IMR-90 (cell line): ENCODE measurements around the gene NSD2. TPM values are rescaled to one million over a fixed set of nuclear protein-coding genes. Genes with fewer than 3 reads are reported as not detected.

Experiments
- ATAC-seq: fragments of 200-7000 bp; cut with Tn5 transposase; 2 replicates; pipeline ENCODE4 v1.9.1; 2020; ENCODE audit warnings: low read depth, mild to moderate bottlenecking, moderate library complexity
- BruUV-seq: library from RNA; stranded (reverse); fragments of 400-500 nt; replicated peaks from 2 replicates; lab custom pipeline; 2021; lab: Mats Ljungman, UMichigan
- CTCF ChIA-PET: fragments of 300-600 bp; formaldehyde crosslinking; extraction: SDS; loops from one replicate; lab custom pipeline; 2021; ENCODE audit warnings: antibody characterized with exemption; lab: Yijun Ruan, JAX
- POLR2A ChIA-PET: fragments of 300-600 bp; sonication (Branson Sonifier 250); formaldehyde crosslinking; loops from one replicate; lab custom pipeline; 2022; ENCODE audit warnings: antibody characterized with exemption; ENCODE audit not compliant: unreplicated experiment; lab: Charles Lee
- DNase-seq: peaks from one replicate; pipeline ENCODE4 v3.0.0; 2013
- H2AFZ ChIP-seq: replicated peaks from 2 replicates; pipeline ENCODE3; 2013; ENCODE audit warnings: low read length, mild to moderate bottlenecking; ENCODE audit not compliant: poor library complexity
- H2AK5ac ChIP-seq: 2 replicates; pipeline ENCODE4 v1.6.1; 2013; ENCODE audit warnings: low read depth, low read length, inconsistent platforms
- H2AK9ac ChIP-seq: replicated peaks from 2 replicates; pipeline ENCODE3; 2013; ENCODE audit warnings: mild to moderate bottlenecking, low read depth, low read length, moderate library complexity; ENCODE audit not compliant: poor library complexity
- H2BK120ac ChIP-seq: 2 replicates; pipeline ENCODE4 v1.6.1; 2013; ENCODE audit warnings: low read depth, low read length, inconsistent platforms
- H2BK15ac ChIP-seq: 3 replicates; pipeline ENCODE4 v1.6.1; 2013; ENCODE audit warnings: low read depth, low read length, inconsistent platforms
- H2BK20ac ChIP-seq: 2 replicates; pipeline ENCODE4 v1.6.1; 2013; ENCODE audit warnings: low read depth, mild to moderate bottlenecking, inconsistent platforms, low read length, moderate library complexity
- H2BK5ac ChIP-seq: 2 replicates; pipeline ENCODE4 v1.6.1; 2013; ENCODE audit warnings: mild to moderate bottlenecking, low read depth, low read length, inconsistent platforms; ENCODE audit not compliant: poor library complexity, severe bottlenecking
- H3K14ac ChIP-seq: replicated peaks from 2 replicates; pipeline ENCODE4 v1.6.1; 2013; ENCODE audit warnings: low read depth, low read length, inconsistent platforms
- H3K18ac ChIP-seq: 2 replicates; pipeline ENCODE4 v1.6.1; 2013; ENCODE audit warnings: low read depth, low read length, control low read depth
- H3K23ac ChIP-seq: 2 replicates; pipeline ENCODE4 v1.6.1; 2013; ENCODE audit warnings: low read depth, low read length, inconsistent platforms
- H3K27ac ChIP-seq: 2 replicates; pipeline ENCODE4 v1.5.1; 2013; ENCODE audit warnings: mild to moderate bottlenecking, control low read depth, low read length; ENCODE audit not compliant: insufficient read depth
- H3K27me3 ChIP-seq: 2 replicates; pipeline ENCODE4 v1.6.1; 2013; ENCODE audit warnings: low read length; ENCODE audit not compliant: control insufficient read depth, insufficient read depth
- H3K36me3 ChIP-seq: 2 replicates; pipeline ENCODE4 v1.6.1; 2013; ENCODE audit warnings: low read length, mixed read lengths; ENCODE audit not compliant: control insufficient read depth, insufficient read depth
- H3K4ac ChIP-seq: 2 replicates; pipeline ENCODE4 v1.6.1; 2013; ENCODE audit warnings: low read depth, low read length, inconsistent platforms
- H3K4me1 ChIP-seq: 2 replicates; pipeline ENCODE4 v1.6.1; 2013; ENCODE audit warnings: low read length, mixed read lengths; ENCODE audit not compliant: control insufficient read depth, insufficient read depth
- H3K4me2 ChIP-seq: 2 replicates; pipeline ENCODE4 v1.6.1; 2013; ENCODE audit warnings: low read depth, mild to moderate bottlenecking, control low read depth, low read length, moderate library complexity
- H3K4me3 ChIP-seq: 2 replicates; pipeline ENCODE4 v1.5.1; 2013; ENCODE audit warnings: low read depth, mild to moderate bottlenecking, control low read depth, low read length, moderate library complexity; ENCODE audit not compliant: insufficient read depth
- H3K56ac ChIP-seq: 2 replicates; pipeline ENCODE4 v1.6.1; 2013; ENCODE audit warnings: low read length, inconsistent platforms; ENCODE audit not compliant: insufficient read depth; ENCODE audit errors: extremely low read depth
- H3K79me1 ChIP-seq, 2 experiments: 2 replicates each; pipeline ENCODE4 v1.6.1; 2013; ENCODE audit warnings: low read length in 2 of 2, inconsistent platforms in 1 of 2, low read depth in 1 of 2
- H3K9ac ChIP-seq: 2 replicates; pipeline ENCODE4 v1.6.1; 2013; ENCODE audit warnings: low read depth, low read length, control low read depth
- H3K9me1 ChIP-seq: 2 replicates; pipeline ENCODE4 v1.6.1; 2013; ENCODE audit warnings: low read length, inconsistent platforms; ENCODE audit not compliant: insufficient read depth
- H3K9me3 ChIP-seq: 2 replicates; pipeline ENCODE4 v1.6.1; 2013; ENCODE audit warnings: low read length; ENCODE audit not compliant: control insufficient read depth, insufficient read depth
- H4K20me1 ChIP-seq: 2 replicates; pipeline ENCODE4 v1.6.1; 2013; ENCODE audit warnings: low read length, inconsistent platforms; ENCODE audit not compliant: insufficient read depth
- H4K5ac ChIP-seq: 2 replicates; pipeline ENCODE4 v1.6.1; 2013; ENCODE audit warnings: mild to moderate bottlenecking, low read depth, low read length, control low read depth
- H4K8ac ChIP-seq, 2 experiments: 2 replicates each; pipeline ENCODE4 v1.6.1; 2013; ENCODE audit warnings: low read depth in 2 of 2, low read length in 2 of 2, control low read depth in 1 of 2, inconsistent platforms in 1 of 2
- H4K91ac ChIP-seq: 2 replicates; pipeline ENCODE4 v1.6.1; 2013; ENCODE audit warnings: low read depth, low read length, inconsistent platforms; ENCODE audit not compliant: insufficient read depth
- CEBPB ChIP-seq: IDR thresholded peaks from 2 replicates; pipeline ENCODE4 v1.6.1; 2012; ENCODE audit warnings: low read depth, low read length, improper control_type of control experiment
- CHD1 ChIP-seq: IDR thresholded peaks from 2 replicates; pipeline ENCODE4 v1.6.1; 2012; ENCODE audit warnings: low read depth, low read length, improper control_type of control experiment
- FOS ChIP-seq: fragments of 150-350 bp; IDR thresholded peaks from 2 replicates; pipeline ENCODE4 v1.6.1; 2016; ENCODE audit warnings: low read depth, low read length
- MAFK ChIP-seq: IDR thresholded peaks from 2 replicates; pipeline ENCODE4 v1.6.1; 2012; ENCODE audit warnings: low read depth, low read length, improper control_type of control experiment
- MAZ ChIP-seq: IDR thresholded peaks from 2 replicates; pipeline ENCODE4 v1.6.1; 2012; ENCODE audit warnings: low read depth, mild to moderate bottlenecking, low read length, improper control_type of control experiment, moderate library complexity, borderline replicate concordance
- RCOR1 ChIP-seq: IDR thresholded peaks from 2 replicates; pipeline ENCODE4 v1.6.1; 2012; ENCODE audit warnings: mild to moderate bottlenecking, low read length, improper control_type of control experiment; ENCODE audit not compliant: insufficient replicate concordance
- SMC3 ChIP-seq: fragments of 150-350 bp; IDR thresholded peaks from 2 replicates; pipeline ENCODE4 v1.6.1; 2016; ENCODE audit warnings: low read depth, mild to moderate bottlenecking, antibody characterized with exemption, low read length, moderate library complexity
- WGBS, 2 experiments: methylation state at CpG; one replicate each; pipeline versions ENCODE4 v1.1.5 to v1.1.7; 2013; ENCODE audit warnings: missing lambda C conversion rate in 2 of 2; ENCODE audit not compliant: insufficient read length in 1 of 2; ENCODE audit errors: extremely low coverage in 2 of 2; 5-methylcytosine and 5-hydroxymethylcytosine counted together
- dilution Hi-C: fragments of 300-500 bp; cut with HindIII; formaldehyde crosslinking; loops from one replicate; pipeline ENCODE4 v1.14.3; 2018; ENCODE audit warnings: low sequenced_read_pairs; ENCODE audit not compliant: unreplicated experiment
- in situ Hi-C: fragments of 300-500 bp; cut with MboI; formaldehyde crosslinking; loops from 3 replicates; pipeline ENCODE4 v1.14.3; 2019; ENCODE audit warnings: low sequenced_read_pairs, inconsistent platforms, mixed read lengths
- intact Hi-C: fragments of 100-400 bp; cut with micrococcal nuclease; formaldehyde crosslinking; loops from 2 replicates; pipeline ENCODE4 v1.10.0; 2022
- polyA plus RNA-seq, 3 experiments: library from polyadenylated mRNA; depleted of rRNA; stranded (reverse); fragments of >200 nt; gene quantifications; 2 replicates each; pipeline ENCODE4 v1.2.3, GENCODE V29; 2012; ENCODE audit warnings: low replicate concordance in 1 of 3
- total RNA-seq: library from RNA; depleted of rRNA; stranded (reverse); fragments of >200 nt; gene quantifications from 2 replicates; pipeline ENCODE4 v1.2.3, GENCODE V29; 2012
- TF ChIP-seq, protein P1 (sequence below): fragments of 150-350 bp; IDR thresholded peaks from 2 replicates; pipeline ENCODE4 v1.6.1; 2016; ENCODE audit warnings: low read depth, mild to moderate bottlenecking, low read length, moderate library complexity, borderline replicate concordance

The NSD2 gene
- total and polyA plus RNA-seq, 2 of the 4 experiments (the other 2 are of a cell fraction), result 35.9 to 68.1 TPM

- no TSS peak for BruUV-seq
- Histone ChIP-seq H3K23ac (peak overlapping the region; percentile 78; the same call in 1 of the 2 replicates), H3K9me3 (no peaks in the 10 kb centered on the region), H3K14ac (peak overlapping the region; percentile 69; the same call in 1 of the 2 replicates), H2BK120ac (no peak overlapping the region; the same call in 1 of the 2 replicates), H3K4me2 (peak overlapping the region; percentile 85), H3K79me1 (peaks cover 2 to 21% of the 10 kb centered on the region in 2 experiments; a peak in 2 of 4 replicates), H3K27me3 (peaks cover 2% of the 10 kb centered on the region; the same call in 1 of the 2 replicates), H4K20me1 (peaks cover 10% of the 10 kb centered on the region), H2AFZ (peak overlapping the region; percentile 94), H3K18ac (no peak overlapping the region), H3K9me1 (peaks cover 9% of the 10 kb centered on the region), H4K91ac (peak overlapping the region; percentile 43; the same call in 1 of the 2 replicates), H3K9ac (peak overlapping the region; percentile 83), H3K4ac (peak overlapping the region; percentile 74), H2BK5ac (no peak overlapping the region), H3K56ac (0 out of 2 replicates have a peak overlapping the region, but pooled peaks have one; percentile 46), H4K5ac (peak overlapping the region; percentile 56; the same call in 1 of the 2 replicates), H3K36me3 (no peaks in the 10 kb centered on the region), H2BK15ac (no peak overlapping the region), H3K4me1 (peaks cover 13% of the 10 kb centered on the region), H3K4me3 (peak overlapping the region; percentile 95), H2AK5ac (peak overlapping the region; percentile 61), H4K8ac (peak overlapping the region; percentile 81 to 87; a peak in 2 of 4 replicates), H2AK9ac (peak overlapping the region; percentile 96), H2BK20ac (no peak overlapping the region), H3K27ac (peak overlapping the region; percentile 96)
- DNase-seq, result no peak
- no peak for ATAC-seq
- ChIA-PET CTCF (no interaction called here), POLR2A (no interaction called here)
- 0% methylated on average over 6 of the region's 19 CpGs; no CpG with 5 or more reads in 1 of the 2 experiments for WGBS, 2 experiments
- intact Hi-C loops (loop anchor here (2.0 kb wide), 1 partner anchor 13 kb away; the partner anchor contains the start of gene LETM1), dilution Hi-C loops (no loop called here), in situ Hi-C loops (no loop called here)
- TF ChIP-seq MAZ (no peak), FOS (no peak), RCOR1 (no peak), CEBPB (no peak), CHD1 (no peak), MAFK (no peak), SMC3 (no peak)
- TF ChIP-seq, protein P1, sequence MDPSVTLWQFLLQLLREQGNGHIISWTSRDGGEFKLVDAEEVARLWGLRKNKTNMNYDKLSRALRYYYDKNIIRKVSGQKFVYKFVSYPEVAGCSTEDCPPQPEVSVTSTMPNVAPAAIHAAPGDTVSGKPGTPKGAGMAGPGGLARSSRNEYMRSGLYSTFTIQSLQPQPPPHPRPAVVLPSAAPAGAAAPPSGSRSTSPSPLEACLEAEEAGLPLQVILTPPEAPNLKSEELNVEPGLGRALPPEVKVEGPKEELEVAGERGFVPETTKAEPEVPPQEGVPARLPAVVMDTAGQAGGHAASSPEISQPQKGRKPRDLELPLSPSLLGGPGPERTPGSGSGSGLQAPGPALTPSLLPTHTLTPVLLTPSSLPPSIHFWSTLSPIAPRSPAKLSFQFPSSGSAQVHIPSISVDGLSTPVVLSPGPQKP, result no peak
Measured at GRCh38 chr4:1869530-1870327, 1.5 kb upstream of the NSD2 start.
